A549 treated with AZD2906 at 1 μM for 4 hours (cell line): Measurements from ENCODE around the gene DCAF5. TPM values are rescaled to one million over a fixed set of nuclear protein-coding genes. Genes with fewer than 3 reads are reported as not detected.

ENCODE experiments used
- total RNA-seq: library from RNA; stranded (reverse); fragments of 200-300 nt; extraction: Qiagen RNA extraction; gene quantifications from 5 replicates; pipeline ENCODE4 v1.2.3, GENCODE V29; 2022

DCAF5 gene
- total RNA-seq, result 15.0 to 18.4 TPM (median 17.0 TPM) in 5 replicates

GRCh38 chr14:69152902-69153151, at the start of gene DCAF5:
TSS of gene DCAF5 (minus strand) at chr14:69153119. CDS start at chr14:69152978, 141 bp downstream.

GRCh38 chr14:69191340-69192111, 38.6 kb upstream of the DCAF5 start, which contains the start of gene EXD2:
TSS of gene EXD2 (plus strand) at chr14:69191498. CDS start at chr14:69209471, 17,973 bp downstream.

Other genes with a start within 250 kb of the DCAF5 start
- 192 to 219 TPM (median 214 TPM) in 5 replicates for gene ACTN1, start 173.8 kb downstream of the DCAF5 start, total RNA-seq
- gene EXD2, start 38.4 kb upstream of the DCAF5 start, total RNA-seq, result 11.8 to 14.0 TPM (median 12.8 TPM) in 5 replicates
- gene GALNT16, start 107.0 kb upstream of the DCAF5 start, total RNA-seq, result 2.6 to 3.1 TPM (median 2.7 TPM) in 5 replicates
- 301 to 329 TPM (median 315 TPM) in 5 replicates for gene ERH, start 245.2 kb upstream of the DCAF5 start, total RNA-seq
- gene SLC39A9, start 245.6 kb upstream of the DCAF5 start, total RNA-seq, result 36.4 to 45.4 TPM (median 36.8 TPM) in 5 replicates